Mesenchymal stem cell (in vitro differentiated cells and primary cell): ENCODE data around the gene VPS26C.
"Not testable (repeated sequence)": the region's sequence is repeated elsewhere in the genome, so short reads cannot be mapped to it uniquely, and the experiment has no call there.

ENCODE experiments used
- DNase-seq: peaks from one replicate; pipeline ENCODE4 v3.0.0-alpha.2; 2013
- H2AFZ ChIP-seq: one replicate; pipeline ENCODE4 v1.6.1; 2013; ENCODE audit warnings: low read depth, mild to moderate bottlenecking, control low read depth, inconsistent platforms, low read length, moderate library complexity
- H2AK5ac ChIP-seq: 2 replicates; pipeline ENCODE4 v1.6.1; 2013; ENCODE audit warnings: low read length, moderate library complexity, mild to moderate bottlenecking, inconsistent platforms; ENCODE audit not compliant: severe bottlenecking
- H2BK120ac ChIP-seq: one replicate; pipeline ENCODE4 v1.6.1; 2013; ENCODE audit warnings: low read depth, mild to moderate bottlenecking, inconsistent platforms, low read length, moderate library complexity
- H2BK12ac ChIP-seq, 2 experiments: one replicate each; pipeline ENCODE4 v1.6.1; 2013; ENCODE audit warnings: inconsistent platforms in 2 of 2, low read length in 2 of 2, mild to moderate bottlenecking in 2 of 2, moderate library complexity in 2 of 2, control low read depth in 1 of 2
- H2BK15ac ChIP-seq: one replicate; pipeline ENCODE4 v1.6.1; 2013; ENCODE audit warnings: mild to moderate bottlenecking, low read depth, inconsistent platforms; ENCODE audit not compliant: poor library complexity, severe bottlenecking
- H2BK5ac ChIP-seq: 2 replicates; pipeline ENCODE4 v1.6.1; 2013; ENCODE audit warnings: low read depth, mild to moderate bottlenecking, low read length, control low read depth, inconsistent platforms; ENCODE audit not compliant: poor library complexity, severe bottlenecking
- H3K14ac ChIP-seq, 2 experiments: one replicate each; pipeline ENCODE4 v1.6.1; 2013; ENCODE audit warnings: inconsistent platforms in 2 of 2, low read length in 2 of 2, control low read depth in 1 of 2, mild to moderate bottlenecking in 1 of 2, moderate library complexity in 1 of 2
- H3K18ac ChIP-seq, 2 experiments: one replicate each; pipeline ENCODE4 v1.6.1; 2013; ENCODE audit warnings: inconsistent platforms in 2 of 2, low read length in 2 of 2, control low read depth in 1 of 2, low read depth in 1 of 2, mild to moderate bottlenecking in 1 of 2
- H3K23ac ChIP-seq, 2 experiments: one replicate each; pipeline ENCODE4 v1.6.1; 2013; ENCODE audit warnings: inconsistent platforms in 2 of 2, low read length in 2 of 2, mild to moderate bottlenecking in 2 of 2, moderate library complexity in 2 of 2, control low read depth in 1 of 2
- H3K27ac ChIP-seq: 2 replicates; pipeline ENCODE4 v1.5.1; 2013; ENCODE audit warnings: mild to moderate bottlenecking, moderate library complexity, low read length, control low read depth, inconsistent platforms; ENCODE audit not compliant: poor library complexity, severe bottlenecking
- H3K27me3 ChIP-seq, 2 experiments: 2 replicates each; pipeline versions ENCODE4 v1.6.1 to v1.7.0; 2013; ENCODE audit warnings: low read length in 2 of 2, mild to moderate bottlenecking in 2 of 2, moderate library complexity in 2 of 2, control low read depth in 1 of 2, inconsistent platforms in 1 of 2; ENCODE audit not compliant: control insufficient read depth in 1 of 2, insufficient read depth in 1 of 2
- H3K36me3 ChIP-seq, 2 experiments: 2 replicates each; pipeline versions ENCODE4 v1.6.1 to v1.7.0; 2013; ENCODE audit warnings: low read length in 2 of 2, control low read depth in 1 of 2, inconsistent platforms in 1 of 2, low read depth in 1 of 2, mild to moderate bottlenecking in 1 of 2; ENCODE audit not compliant: insufficient read depth in 2 of 2, control insufficient read depth in 1 of 2
- H3K4ac ChIP-seq, 2 experiments: one replicate each; pipeline ENCODE4 v1.6.1; 2013; ENCODE audit warnings: inconsistent platforms in 2 of 2, low read length in 2 of 2, mild to moderate bottlenecking in 2 of 2, moderate library complexity in 2 of 2, control low read depth in 1 of 2, low read depth in 1 of 2
- H3K4me1 ChIP-seq: 2 replicates; pipeline ENCODE4 v1.6.1; 2013; ENCODE audit warnings: low read depth, low read length, control low read depth; ENCODE audit not compliant: control insufficient read depth, insufficient read depth
- H3K4me2 ChIP-seq: 2 replicates; pipeline ENCODE4 v1.6.1; 2013; ENCODE audit warnings: low read length, mild to moderate bottlenecking, inconsistent platforms; ENCODE audit not compliant: poor library complexity, severe bottlenecking
- H3K4me3 ChIP-seq, 2 experiments: 2 replicates each; pipeline versions ENCODE4 v1.5.1 to v1.7.0; 2013; ENCODE audit warnings: low read length in 2 of 2, mild to moderate bottlenecking in 2 of 2, control low read depth in 1 of 2, low read depth in 1 of 2; ENCODE audit not compliant: insufficient read depth in 1 of 2
- H3K79me1 ChIP-seq: replicated peaks from 2 replicates; pipeline ENCODE4 v1.6.1; 2013; ENCODE audit warnings: mild to moderate bottlenecking, control low read depth, low read length, inconsistent platforms; ENCODE audit not compliant: poor library complexity, severe bottlenecking
- H3K9ac ChIP-seq: 2 replicates; pipeline ENCODE4 v1.7.0; 2013; ENCODE audit warnings: mild to moderate bottlenecking, low read length, moderate library complexity
- H3K9me3 ChIP-seq: 2 replicates; pipeline ENCODE4 v1.7.0; 2013; ENCODE audit warnings: mild to moderate bottlenecking, low read length; ENCODE audit not compliant: control insufficient read depth
- H4K8ac ChIP-seq: one replicate; pipeline ENCODE4 v1.6.1; 2013; ENCODE audit warnings: inconsistent platforms, mild to moderate bottlenecking, low read length, moderate library complexity
- H4K91ac ChIP-seq: one replicate; pipeline ENCODE4 v1.6.1; 2013; ENCODE audit warnings: mild to moderate bottlenecking, low read length, inconsistent platforms
- WGBS: methylation state at CpG from one replicate; pipeline ENCODE4 v1.1.7; 2013; ENCODE audit warnings: mixed read lengths; 5-methylcytosine and 5-hydroxymethylcytosine counted together

The VPS26C gene

DNA sequence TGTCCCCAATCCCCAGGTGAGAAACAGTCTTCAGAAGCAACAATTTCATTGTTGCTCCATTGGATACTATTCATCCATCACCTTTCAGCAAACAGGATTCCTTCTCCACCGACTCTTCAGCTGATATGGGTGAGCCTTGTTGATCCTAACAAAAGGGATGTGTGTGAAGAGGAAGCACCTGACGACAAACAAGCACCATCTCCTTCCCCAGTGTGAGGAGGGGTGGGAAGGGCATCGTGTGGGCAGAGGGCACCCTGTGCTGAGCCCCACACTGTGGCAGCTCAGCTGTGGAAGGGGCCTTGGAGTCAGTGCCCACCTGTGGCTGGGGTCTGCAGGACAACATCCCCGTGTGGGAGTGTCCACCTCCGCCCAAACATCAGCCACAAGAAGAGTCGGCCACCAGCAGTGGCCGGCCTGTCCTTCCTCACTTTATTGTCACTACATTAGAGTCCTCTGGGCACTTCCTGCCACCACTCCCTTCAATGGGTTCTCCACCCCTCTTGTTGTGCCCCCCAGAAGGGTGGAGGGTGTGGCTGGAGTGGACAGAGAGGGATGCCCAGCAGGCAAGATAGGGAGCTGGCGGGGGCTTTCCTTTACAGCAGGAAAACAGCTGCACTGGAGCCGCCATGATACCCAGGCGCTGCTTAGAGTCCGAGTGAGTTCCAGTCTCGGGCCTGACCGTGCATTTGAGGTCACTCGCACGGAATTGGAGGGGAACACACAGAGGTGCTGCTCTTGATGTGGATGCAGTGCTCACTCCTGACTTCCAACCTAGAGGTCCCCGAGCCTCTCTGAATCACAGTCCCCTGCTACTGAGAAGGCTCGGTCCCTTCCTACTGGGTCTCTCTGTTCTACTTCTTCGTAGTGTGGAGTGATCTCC, 40.9 kb downstream of the VPS26C start:
- Histone ChIP-seq H2BK5ac (no peak overlapping the region), H3K36me3 (peaks cover 64 to 85% of the 10 kb centered on the region in 2 experiments), H2BK15ac (no peak overlapping the region), H3K4me1 (no peaks in the 10 kb centered on the region), H3K27me3 (no peaks in the 10 kb centered on the region), H3K9me3 (no peaks in the 10 kb centered on the region), H3K79me1 (peaks cover 14% of the 10 kb centered on the region), H4K91ac (no peak overlapping the region), H4K8ac (peak overlapping the region; percentile 24), H2AK5ac (no peak overlapping the region), H2BK12ac (no peak overlapping the region), H3K4ac (no peak overlapping the region), H3K23ac (no peak overlapping the region), H3K27ac (no peak overlapping the region), H3K18ac (no peak overlapping the region), H3K4me3 (no peak overlapping the region), H3K9ac (no peak overlapping the region), H2AFZ (no peak overlapping the region), H3K4me2 (no peak overlapping the region), H3K14ac (no peak overlapping the region), H2BK120ac (no peak overlapping the region)
- 95% methylated on average over 16 of the region's 18 CpGs for WGBS
- DNase-seq: no peak

DNA sequence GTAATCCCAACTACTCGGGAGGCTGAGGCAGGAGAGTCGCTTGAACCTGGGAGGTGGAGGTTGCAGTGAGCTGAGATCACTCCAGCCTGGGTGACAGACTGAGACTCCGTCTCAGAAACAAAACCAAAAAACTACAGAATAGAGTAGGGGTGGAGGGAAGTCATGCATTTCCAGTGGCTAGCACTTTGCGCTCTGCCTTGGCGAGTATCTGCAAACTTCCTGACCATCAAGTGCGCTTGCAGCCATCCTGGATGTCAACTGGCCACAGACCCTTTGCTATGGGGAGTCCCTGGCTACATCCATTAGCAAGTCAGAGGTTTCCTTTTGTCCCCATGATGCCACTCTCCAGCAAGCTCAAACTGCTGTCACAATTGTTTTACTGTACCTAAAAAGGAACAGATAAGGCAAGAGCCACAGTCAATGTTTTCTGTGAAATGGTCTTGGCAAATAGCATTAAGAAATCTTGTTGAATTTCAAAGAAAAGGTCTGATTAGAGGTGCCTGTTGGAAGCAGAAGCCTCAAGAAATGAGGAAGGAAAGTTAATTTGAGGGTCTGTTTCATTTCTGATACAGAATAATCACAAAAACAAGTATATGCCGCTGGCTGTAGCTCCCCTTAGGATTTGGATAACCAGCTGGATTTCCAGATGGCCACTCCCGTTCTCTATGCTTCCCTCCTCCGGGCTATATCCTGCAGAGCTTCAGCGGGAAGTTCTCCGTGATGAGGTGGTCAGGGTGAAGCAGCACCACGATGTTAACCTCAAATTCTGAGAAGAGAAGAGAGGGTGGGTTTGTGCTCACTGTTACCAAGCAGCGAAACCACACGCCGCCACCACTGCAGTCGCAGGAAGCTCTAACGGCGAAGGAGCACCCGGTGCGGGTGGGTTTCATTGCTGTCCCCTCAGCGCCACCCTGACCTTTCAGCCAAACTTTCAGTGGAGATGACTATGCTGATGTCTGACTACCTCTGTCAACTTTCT, 42.0 kb downstream of the VPS26C start:
- Histone ChIP-seq H3K18ac (no peak overlapping the region), H4K91ac (no peak overlapping the region), H3K9ac (no peak overlapping the region), H3K27ac (no peak overlapping the region), H4K8ac (no peak overlapping the region), H3K4ac (no peak overlapping the region), H3K9me3 (no peaks in the 10 kb centered on the region), H3K14ac (no peak overlapping the region), H2AK5ac (no peak overlapping the region), H3K4me2 (no peak overlapping the region), H3K23ac (no peak overlapping the region), H2BK15ac (no peak overlapping the region), H3K79me1 (peaks cover 12% of the 10 kb centered on the region), H2BK120ac (no peak overlapping the region), H3K4me1 (peaks cover 2% of the 10 kb centered on the region), H3K4me3 (no peak overlapping the region), H3K36me3 (peaks cover 67 to 73% of the 10 kb centered on the region in 2 experiments), H3K27me3 (no peaks in the 10 kb centered on the region), H2AFZ (no peak overlapping the region), H2BK5ac (no peak overlapping the region), H2BK12ac (no peak overlapping the region)
- WGBS: 98% methylated on average over 20 of the region's 21 CpGs
- no peak for DNase-seq

DNA sequence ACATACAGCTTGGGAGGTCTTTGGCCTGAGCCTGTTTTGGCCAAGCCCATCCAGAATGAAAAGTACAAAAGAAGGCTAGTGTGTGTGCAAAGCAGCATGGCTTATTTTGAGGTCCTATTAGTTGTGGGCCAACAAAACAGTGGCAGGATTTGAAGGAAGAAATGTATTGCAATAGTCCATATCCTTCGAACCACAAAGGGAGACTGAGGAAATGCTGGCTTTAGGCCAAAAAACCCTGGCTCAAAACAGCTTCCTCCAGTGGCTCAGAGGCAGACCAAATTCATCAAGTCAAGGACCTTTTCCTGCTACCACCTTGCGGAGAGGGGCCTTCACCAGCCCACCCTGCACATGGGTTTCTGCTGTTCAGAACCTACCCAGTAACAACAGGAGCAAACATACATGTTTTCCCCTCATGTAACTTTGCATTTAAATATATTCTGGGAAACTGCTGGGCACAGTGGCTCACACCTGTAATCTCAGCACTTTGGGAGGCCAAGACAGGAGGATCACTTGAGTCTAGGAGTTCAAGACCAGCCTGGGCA, 43.3 kb downstream of the VPS26C start:
- Histone ChIP-seq H2BK15ac (no peak overlapping the region), H3K18ac (no peak overlapping the region), H3K36me3 (peaks cover 60 to 64% of the 10 kb centered on the region in 2 experiments), H3K79me1 (peaks cover 8% of the 10 kb centered on the region), H2BK12ac (no peak overlapping the region), H3K9ac (no peak overlapping the region), H3K4me2 (no peak overlapping the region), H3K4me3 (no peak overlapping the region), H4K8ac (no peak overlapping the region), H3K27ac (no peak overlapping the region), H2BK120ac (no peak overlapping the region), H3K14ac (no peak overlapping the region), H3K4ac (no peak overlapping the region), H2AFZ (no peak overlapping the region), H2BK5ac (no peak overlapping the region), H4K91ac (no peak overlapping the region), H3K27me3 (no peaks in the 10 kb centered on the region), H3K4me1 (peaks cover 2% of the 10 kb centered on the region), H3K23ac (no peak overlapping the region), H3K9me3 (no peaks in the 10 kb centered on the region), H2AK5ac (no peak overlapping the region)
- WGBS: 100% methylated on average over 2 of the region's 2 CpGs
- no peak for DNase-seq

DNA sequence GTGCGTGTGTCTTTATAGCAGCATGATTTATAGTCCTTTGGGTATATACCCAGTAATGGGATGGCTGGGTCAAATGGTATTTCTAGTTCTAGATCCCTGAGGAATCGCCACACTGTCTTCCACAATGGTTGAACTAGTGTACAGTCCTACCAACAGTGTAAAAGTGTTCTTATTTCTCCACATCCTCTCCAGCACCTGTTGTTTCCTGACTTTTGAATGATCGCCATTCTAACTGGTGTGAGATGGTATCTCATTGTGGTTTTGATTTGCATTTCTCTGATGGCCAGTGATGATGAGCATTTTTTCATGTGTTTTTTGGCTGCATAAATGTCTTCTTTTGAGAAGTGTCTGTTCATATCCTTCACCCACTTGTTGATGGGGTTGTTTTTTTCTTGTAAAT, 44.9 kb downstream of the VPS26C start:
- H3K14ac ChIP-seq, H3K27ac ChIP-seq, H3K9ac ChIP-seq, H4K8ac ChIP-seq, H3K9me3 ChIP-seq, H2AFZ ChIP-seq, H3K79me1 ChIP-seq, H2BK12ac ChIP-seq, H2BK120ac ChIP-seq, DNase-seq, H2BK5ac ChIP-seq, H3K4ac ChIP-seq, H4K91ac ChIP-seq, H3K27me3 ChIP-seq, H3K18ac ChIP-seq, H3K4me3 ChIP-seq, H3K4me2 ChIP-seq, H2AK5ac ChIP-seq, H3K4me1 ChIP-seq, H2BK15ac ChIP-seq, H3K23ac ChIP-seq: not testable (repeated sequence)
- H3K36me3 ChIP-seq: peaks cover 43 to 58% of the 10 kb centered on the region in 2 experiments
- WGBS: no CpG with 5 or more reads among the region's 3 CpGs
